Limb (tissue), 2 donors: Measurements from ENCODE around the gene BNC1.
"Not testable (repeated sequence)": the region's sequence is repeated elsewhere in the genome, so short reads cannot be mapped to it uniquely, and the experiment has no call there.

ENCODE experiments used
- DNase-seq, 2 donors: peaks; one replicate each; pipeline ENCODE4 v3.0.0-alpha.2; 2016; ENCODE audit errors: extremely low spot score in 2 of 2

Gene BNC1

DNA sequence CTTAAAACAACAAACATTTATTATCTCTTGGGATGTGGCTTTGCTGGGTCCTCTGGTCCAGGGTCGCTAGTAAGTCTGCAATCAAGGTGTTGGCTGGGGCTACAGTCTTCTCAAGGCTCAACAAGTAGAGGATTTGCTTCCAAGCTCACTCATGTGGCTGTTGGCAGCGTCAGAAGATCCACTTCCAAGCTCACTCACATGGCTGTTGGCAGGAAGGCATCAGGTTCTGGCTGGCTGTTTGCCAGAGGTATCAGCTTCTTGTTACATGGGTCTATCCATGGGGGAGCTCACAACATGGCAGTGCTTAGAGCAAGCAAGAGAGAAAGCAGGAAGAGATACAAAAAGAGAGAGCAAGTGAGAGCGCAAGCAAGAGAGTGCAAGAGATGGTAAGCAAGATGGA, 15.0 kb upstream of the BNC1 start:
- DNase-seq: no peak

DNA sequence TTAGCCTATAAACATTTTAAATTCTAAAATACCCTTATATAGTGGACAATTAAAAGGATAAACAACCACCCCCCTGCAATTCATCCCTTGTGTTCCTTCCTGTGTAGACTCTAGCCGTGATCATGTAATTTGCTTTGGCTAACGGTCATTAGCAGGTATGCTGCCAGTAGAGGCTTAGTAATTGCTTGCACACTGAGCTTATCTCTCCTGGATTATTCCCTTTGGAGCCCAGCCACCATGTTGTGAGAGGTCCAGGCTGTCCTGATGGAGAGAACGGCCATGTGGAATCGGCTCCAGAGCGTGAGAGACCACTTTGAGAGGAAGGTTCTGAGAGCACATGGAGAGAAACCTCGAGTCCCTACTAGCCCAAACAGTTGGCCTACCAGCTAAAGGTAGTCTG, 11.0 kb upstream of the BNC1 start:
- no peak for DNase-seq

- no peak for DNase-seq
Observed at GRCh38 chr15:83293201-83293600, 8.7 kb upstream of the BNC1 start.

DNA sequence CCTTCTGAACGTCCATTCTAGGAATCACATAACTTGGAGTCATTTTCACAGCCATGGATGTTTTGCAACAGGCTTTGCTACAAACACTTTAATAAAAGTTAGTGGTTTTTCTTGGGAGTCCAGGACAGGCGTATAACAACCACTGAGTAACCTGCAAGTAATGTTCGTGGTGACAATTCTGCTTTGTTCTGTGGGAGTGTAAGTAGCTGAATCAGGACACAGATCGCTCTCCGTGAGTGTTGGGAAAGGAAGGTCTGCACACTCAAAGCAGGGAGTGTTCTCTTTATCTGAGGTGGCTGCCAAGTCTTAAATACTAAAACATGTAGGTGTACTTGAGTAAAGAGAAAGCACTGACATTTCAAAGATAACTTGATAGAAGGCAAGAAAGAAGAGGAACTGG, 7.9 kb upstream of the BNC1 start:
- no peak for DNase-seq

- DNase-seq: no peak
Observed at GRCh38 chr15:83290236-83290635, 5.8 kb upstream of the BNC1 start.

DNA sequence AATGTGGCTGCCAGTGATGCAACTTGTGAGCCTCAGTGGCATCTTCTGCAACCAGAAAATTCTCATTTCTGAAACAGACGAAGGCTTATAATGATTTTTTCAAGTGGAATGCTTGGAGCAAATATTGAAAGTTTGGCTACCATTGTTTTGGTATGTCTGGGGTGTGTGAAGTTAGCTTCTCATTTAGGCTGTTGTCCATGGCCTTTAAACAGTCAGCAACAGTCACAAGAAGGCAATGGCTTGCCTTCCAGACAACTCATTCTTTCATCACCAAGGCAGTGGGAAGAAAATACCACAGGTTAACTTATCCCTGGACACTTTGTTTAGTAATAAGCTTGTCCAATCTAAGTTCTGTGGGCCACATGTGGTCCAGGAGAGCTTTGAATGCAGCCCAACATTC, 4.7 kb upstream of the BNC1 start:
- no peak for DNase-seq

DNA sequence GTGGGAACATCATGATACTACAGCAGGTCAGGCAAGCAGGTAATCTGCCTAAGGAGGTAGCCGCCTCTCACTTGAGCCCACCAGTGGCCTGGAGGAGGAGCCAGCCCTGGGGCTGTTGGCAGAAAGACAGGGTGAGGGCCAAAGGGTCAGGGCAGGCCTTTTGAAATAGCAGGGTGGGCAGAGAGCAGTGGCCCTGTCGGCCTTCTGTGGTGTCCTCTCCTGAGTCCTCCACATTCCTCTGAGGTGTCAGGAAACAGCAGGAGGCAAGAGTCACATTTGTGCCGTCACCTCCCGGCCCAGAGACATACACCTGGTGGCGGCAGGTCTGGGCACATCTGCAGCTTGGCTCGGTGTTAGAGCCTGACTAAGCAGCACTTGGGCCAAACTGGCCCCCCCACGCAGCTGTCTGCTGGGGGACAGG, 3.9 kb upstream of the BNC1 start:
- DNase-seq: no peak

- DNase-seq: no peak
Observed at GRCh38 chr15:83287541-83288027, 3.1 kb upstream of the BNC1 start.

GRCh38 chr15:83285979-83286553, 1.6 kb upstream of the BNC1 start:
- DNase-seq: no peak

DNA sequence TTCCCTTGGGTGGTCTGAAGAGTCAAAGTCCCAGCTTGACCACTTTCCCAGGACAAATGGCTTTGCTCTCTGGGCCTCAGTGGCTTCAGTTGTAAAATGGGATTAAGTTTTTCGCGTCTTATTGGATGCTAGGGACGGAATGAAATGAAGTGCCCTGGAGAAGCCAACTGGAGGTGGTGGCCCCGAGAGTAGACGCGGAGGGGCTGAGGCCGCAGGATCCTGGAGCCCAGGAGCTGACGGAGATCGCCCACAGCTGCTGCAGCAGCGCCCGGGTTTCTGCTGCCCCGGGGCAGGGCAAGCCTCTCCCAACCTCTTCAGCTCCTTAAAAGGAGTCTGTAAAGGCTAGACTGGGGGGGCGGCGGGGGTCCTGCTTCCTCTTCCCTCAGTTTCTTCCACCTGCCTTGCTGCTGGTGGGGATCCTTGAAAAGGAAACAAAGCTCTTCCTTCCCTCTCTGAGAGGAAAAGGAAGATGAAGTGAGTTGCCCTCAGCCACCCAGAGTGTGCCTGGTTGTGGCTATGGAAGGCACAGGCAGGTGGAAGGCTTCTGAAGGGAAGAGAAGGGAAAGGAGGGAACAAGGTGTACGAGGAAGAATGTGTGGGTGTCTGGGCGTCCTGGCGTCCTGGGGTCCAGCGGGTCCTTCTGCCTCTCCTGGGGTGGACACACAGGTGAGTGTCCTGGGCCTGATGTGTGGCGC, 967 bp upstream of the BNC1 start:
- no peak for DNase-seq

GRCh38 chr15:83283813-83284558, 478 bp downstream of the BNC1 start:
- DNase-seq: peak in 1 of 2 donors; percentile 51

DNA sequence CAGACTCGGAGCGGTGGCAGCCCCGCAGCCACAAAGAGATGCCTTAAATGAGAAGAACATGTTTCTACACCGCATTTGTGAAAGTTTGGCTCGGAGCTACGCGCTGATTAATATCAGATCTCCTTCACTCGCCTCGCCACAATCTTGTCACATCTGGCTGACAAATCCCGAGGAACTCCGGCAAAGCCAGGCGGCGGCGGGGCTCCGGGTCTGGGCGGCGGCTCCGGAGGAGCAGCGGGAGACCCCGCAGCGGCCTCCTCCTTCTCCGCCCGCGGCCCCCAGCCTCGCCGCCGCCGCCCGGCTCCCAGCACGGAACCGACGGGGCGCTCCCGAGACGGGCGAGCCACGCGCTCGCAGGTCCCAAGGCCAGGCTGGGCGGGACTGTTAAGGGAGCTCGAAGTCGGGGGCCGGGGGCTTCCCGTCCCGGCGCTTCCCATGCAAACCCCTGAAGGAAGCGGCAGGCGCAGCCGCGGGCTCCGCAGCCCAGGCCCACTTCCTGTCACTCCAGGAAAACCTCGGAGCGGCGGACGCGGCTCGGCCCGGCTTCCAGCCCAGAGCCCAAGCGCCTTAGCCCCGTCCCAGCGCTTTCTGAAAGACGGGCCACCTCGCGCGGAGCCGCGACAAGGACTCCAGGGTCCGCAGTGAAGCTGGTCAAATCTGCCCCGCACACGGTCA, 1.2 kb downstream of the BNC1 start:
- peak; percentile 31 to 71 for DNase-seq

DNA sequence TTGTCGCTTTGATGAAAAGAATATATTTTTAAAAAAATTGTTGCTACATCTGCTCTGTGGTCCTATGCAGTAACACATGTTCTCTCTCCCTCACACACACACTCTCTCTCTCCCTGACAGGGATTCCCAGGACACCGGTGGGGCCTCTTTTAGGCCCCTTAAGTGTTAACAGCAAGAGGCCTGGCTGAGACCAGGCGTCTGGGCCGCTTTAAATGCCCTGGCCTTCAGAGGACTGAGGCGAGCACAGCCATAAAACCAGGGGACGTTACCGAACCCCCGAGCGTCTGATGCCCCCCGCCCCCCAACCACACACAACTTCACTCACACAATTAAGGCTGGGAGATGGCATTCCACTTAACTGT, 1.7 kb downstream of the BNC1 start:
- no peak for DNase-seq

DNA sequence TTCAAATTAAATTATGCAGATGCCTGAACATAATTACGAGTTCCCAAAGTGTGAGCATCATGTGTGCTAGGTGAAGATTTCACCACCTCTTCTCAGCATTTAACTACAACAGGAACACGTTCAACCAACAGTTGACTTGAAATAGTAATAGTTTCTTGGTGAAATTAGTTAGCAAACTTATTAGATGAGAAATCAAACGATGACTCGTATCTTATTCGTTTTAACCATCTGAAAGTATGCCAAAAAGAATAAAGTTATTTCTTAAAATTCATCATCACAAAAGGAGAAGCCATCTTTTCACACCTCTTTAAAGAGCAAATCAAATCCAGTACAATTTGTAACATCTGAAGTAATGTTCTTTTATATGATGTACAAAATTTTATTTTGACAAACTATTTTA, 2.3 kb downstream of the BNC1 start:
- no peak for DNase-seq

DNA sequence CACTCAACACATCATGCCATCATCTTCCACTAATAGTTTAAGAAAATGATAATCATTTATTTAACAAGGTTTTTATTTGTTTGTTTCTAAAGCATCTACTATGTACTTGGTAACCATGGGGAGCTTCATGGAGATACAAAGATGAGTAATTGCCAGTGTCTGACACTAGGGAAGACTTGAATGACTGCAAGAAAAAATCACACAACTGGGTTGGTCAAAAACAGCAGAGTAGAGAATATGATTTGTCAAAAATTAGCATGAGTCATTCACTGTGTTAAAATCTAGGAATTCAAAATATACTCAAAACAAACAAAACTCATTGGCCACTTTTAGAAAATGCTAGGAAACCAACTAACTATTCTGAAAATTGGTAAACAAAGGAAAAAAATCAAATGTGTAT, 6.3 kb downstream of the BNC1 start:
- no peak for DNase-seq

DNA sequence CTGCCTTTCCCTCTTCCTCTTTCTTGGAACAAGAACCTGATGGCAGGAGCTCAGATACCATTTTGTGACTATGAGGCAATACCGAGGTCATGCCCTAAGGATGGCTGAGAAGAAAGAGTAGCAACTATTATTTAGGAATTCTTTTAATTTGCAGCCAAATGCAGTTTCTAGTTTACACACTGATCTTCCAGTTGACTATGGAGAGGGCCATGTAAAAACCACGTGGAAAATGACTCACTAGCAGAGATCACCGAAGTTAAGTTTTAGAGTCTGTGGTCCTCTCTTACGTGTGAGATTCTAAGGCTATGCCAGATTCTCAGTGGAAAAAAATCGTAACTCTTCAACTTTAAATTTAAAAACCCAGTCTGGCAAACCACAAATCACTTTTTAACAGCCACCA, 7.8 kb downstream of the BNC1 start:
- no peak for DNase-seq

DNA sequence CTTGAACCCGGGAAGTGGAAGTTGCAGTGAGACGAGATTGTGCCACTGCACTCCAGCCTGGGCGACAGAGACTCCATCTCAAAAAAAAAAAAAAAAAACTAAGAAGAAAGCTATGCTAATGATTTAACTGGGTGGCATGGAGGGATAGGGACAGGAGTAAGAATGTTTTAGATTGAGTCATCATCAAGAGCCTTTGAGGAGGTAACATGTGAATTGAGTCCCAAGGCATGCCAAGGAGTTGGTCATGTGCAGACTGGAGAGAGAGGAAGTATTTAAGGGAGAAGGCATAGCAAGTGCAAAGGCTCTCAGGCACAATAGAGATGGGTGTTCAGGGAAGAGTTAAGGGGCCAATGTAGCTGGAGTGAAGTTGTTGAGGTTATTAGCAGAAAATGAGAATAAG, 9.1 kb downstream of the BNC1 start:
- no peak for DNase-seq

DNA sequence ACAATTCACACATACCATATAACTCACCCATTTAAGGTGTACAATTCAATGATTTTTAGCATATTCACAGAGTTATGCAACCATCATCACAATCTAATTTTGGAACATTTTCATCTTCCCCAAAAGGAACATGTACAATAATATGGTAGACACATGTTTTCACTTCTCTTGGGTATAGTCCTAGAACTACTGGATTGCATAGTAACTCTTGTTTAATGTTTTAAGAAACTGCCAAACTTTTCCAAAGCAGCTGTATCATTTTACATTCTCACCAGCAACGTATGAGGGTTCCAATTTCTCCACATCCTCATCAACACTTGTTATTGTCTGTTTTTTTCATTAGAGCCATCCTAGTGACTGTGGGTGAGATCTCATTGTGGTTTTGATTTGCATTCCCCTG, 14.3 kb downstream of the BNC1 start:
- DNase-seq: no peak

GRCh38 chr15:83268147-83268546, 16.3 kb downstream of the BNC1 start:
- DNase-seq: no peak

- DNase-seq: no peak
Observed at GRCh38 chr15:83262594-83263315, 21.7 kb downstream of the BNC1 start.

DNA sequence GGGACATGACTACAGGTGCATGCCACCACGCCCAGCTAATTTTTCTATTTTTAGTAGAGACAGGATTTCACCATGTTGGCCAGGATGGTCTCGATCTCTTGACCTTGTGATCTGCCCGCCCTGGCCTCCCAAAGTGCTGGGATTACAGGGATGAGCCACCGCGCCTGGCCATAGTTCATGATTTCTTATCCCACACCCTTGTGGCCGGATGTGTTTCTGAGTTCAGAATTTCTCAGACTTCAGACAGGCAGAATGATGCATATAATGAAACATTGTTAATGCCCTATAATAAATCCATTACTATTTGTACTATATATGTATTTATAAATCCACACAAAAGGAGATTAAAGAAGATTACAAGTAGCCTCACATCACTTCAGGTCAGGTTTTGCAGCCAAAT, 22.3 kb downstream of the BNC1 start:
- DNase-seq: not testable (repeated sequence)

- no peak for DNase-seq
Observed at GRCh38 chr15:83250781-83251180, 33.7 kb downstream of the BNC1 start.
